Neural cell (in vitro differentiated cells): ENCODE results near the gene MGAT4B. TPM values are rescaled to one million over a fixed set of nuclear protein-coding genes. Genes with fewer than 3 reads are reported as not detected.

Source experiments
- H2AFZ ChIP-seq: fragments of 200-600, 300-800 bp; sonication (generic), shearing (Covaris generic); 2 replicates; pipeline ENCODE4 v1.6.0; 2014; ENCODE audit warnings: low read depth, mild to moderate bottlenecking, antibody characterized with exemption, low read length, moderate library complexity
- H3F3A ChIP-seq: fragments of 200-600 bp; shearing (Covaris generic); 2 replicates; pipeline ENCODE4 v1.6.1; 2016; ENCODE audit warnings: mild to moderate bottlenecking, moderate library complexity, mixed read lengths, antibody characterized with exemption, low read length; ENCODE audit not compliant: insufficient read depth, poor library complexity, severe bottlenecking
- H3K27ac ChIP-seq: fragments of 200-600, 300-800 bp; sonication (generic), shearing (Covaris generic); 2 replicates; pipeline ENCODE4 v1.5.1; 2014; ENCODE audit warnings: mild to moderate bottlenecking, low read length, moderate library complexity
- H3K27me3 ChIP-seq: fragments of 300-800, 200-600 bp; sonication (generic), shearing (Covaris generic); 2 replicates; pipeline ENCODE4 v1.6.0; 2014; ENCODE audit warnings: mild to moderate bottlenecking, low read depth, low read length, moderate library complexity; ENCODE audit not compliant: insufficient read depth
- H3K36me3 ChIP-seq: fragments of 300-800, 200-600 bp; sonication (generic), shearing (Covaris generic); 2 replicates; pipeline ENCODE4 v1.5.1; 2014; ENCODE audit warnings: mild to moderate bottlenecking, antibody characterized with exemption, low read length, moderate library complexity; ENCODE audit not compliant: insufficient read depth
- H3K4me2 ChIP-seq: fragments of 300-800, 200-600 bp; sonication (generic), shearing (Covaris generic); 2 replicates; pipeline ENCODE4 v1.6.0; 2014; ENCODE audit warnings: mild to moderate bottlenecking, low read length
- H3K4me3 ChIP-seq: fragments of 300-800, 200-600 bp; sonication (generic), shearing (Covaris generic); 2 replicates; pipeline ENCODE4 v1.5.1; 2014; ENCODE audit warnings: mild to moderate bottlenecking, low read length, moderate library complexity
- H3K79me2 ChIP-seq: fragments of 200-600 bp; shearing (Covaris generic); replicated peaks from 2 replicates; pipeline ENCODE4 v1.6.0; 2014; ENCODE audit warnings: mild to moderate bottlenecking, low read length, moderate library complexity; ENCODE audit not compliant: insufficient read depth
- H3K9ac ChIP-seq: fragments of 300-800, 200-600 bp; sonication (generic), shearing (Covaris generic); 2 replicates; pipeline ENCODE4 v1.6.1; 2016; ENCODE audit warnings: mild to moderate bottlenecking, low read length, mixed read lengths
- H3K9me2 ChIP-seq: fragments of 200-600 bp; shearing (Covaris generic); 2 replicates; pipeline ENCODE4 v1.6.1; 2016; ENCODE audit warnings: mild to moderate bottlenecking, low read length, mixed read lengths; ENCODE audit not compliant: insufficient read depth
- H3K9me3 ChIP-seq: fragments of 200-600, 300-800 bp; sonication (generic), shearing (Covaris generic); 2 replicates; pipeline ENCODE4 v1.6.1; 2016; ENCODE audit warnings: mild to moderate bottlenecking, mixed run types, low read length, moderate library complexity, mixed read lengths
- H4K20me1 ChIP-seq: fragments of 200-600 bp; shearing (Covaris generic); 2 replicates; pipeline ENCODE4 v1.6.1; 2016; ENCODE audit warnings: mild to moderate bottlenecking, mixed run types; ENCODE audit not compliant: insufficient read depth
- CTCF ChIP-seq: fragments of 450-650 bp; IDR thresholded peaks from 2 replicates; pipeline ENCODE4 v1.5.1; 2014; ENCODE audit warnings: antibody characterized with exemption, mild to moderate bottlenecking, moderate library complexity; ENCODE audit not compliant: poor library complexity, severe bottlenecking
- EP300 ChIP-seq: fragments of 450-650 bp; conservative IDR thresholded peaks from 2 replicates; pipeline ENCODE4 v1.6.1; 2014; ENCODE audit warnings: antibody characterized with exemption, mild to moderate bottlenecking, moderate library complexity; ENCODE audit not compliant: poor library complexity, severe bottlenecking
- EZH2 ChIP-seq: fragments of 200-600, 300-800 bp; shearing (Covaris generic), sonication (generic); IDR thresholded peaks from 2 replicates; pipeline ENCODE4 v1.6.1; 2014; ENCODE audit warnings: antibody characterized with exemption, low read length, borderline replicate concordance, mild to moderate bottlenecking; ENCODE audit not compliant: insufficient read depth, poor library complexity, severe bottlenecking
- MXI1 ChIP-seq: fragments of 450-650 bp; conservative IDR thresholded peaks from 2 replicates; pipeline ENCODE4 v1.6.1; 2014; ENCODE audit warnings: antibody characterized with exemption, mild to moderate bottlenecking; ENCODE audit not compliant: poor library complexity, severe bottlenecking
- POLR2AphosphoS5 ChIP-seq: IDR thresholded peaks from 2 replicates; pipeline ENCODE4 v1.6.1; 2012
- RAD21 ChIP-seq: fragments of 450-650 bp; conservative IDR thresholded peaks from 2 replicates; pipeline ENCODE4 v1.6.1; 2014; ENCODE audit warnings: antibody characterized with exemption, mild to moderate bottlenecking, moderate library complexity
- REST ChIP-seq: IDR thresholded peaks from 2 replicates; pipeline ENCODE4 v1.6.1; 2012; ENCODE audit warnings: borderline replicate concordance
- SMC3 ChIP-seq: fragments of 450-650 bp; conservative IDR thresholded peaks from 2 replicates; pipeline ENCODE4 v1.6.1; 2014; ENCODE audit warnings: antibody characterized with exemption, mild to moderate bottlenecking, moderate library complexity; ENCODE audit not compliant: poor library complexity
- TAF1 ChIP-seq: IDR thresholded peaks from 2 replicates; pipeline ENCODE4 v1.6.1; 2012; ENCODE audit warnings: low read depth
- polyA plus RNA-seq: library from polyadenylated mRNA; depleted of rRNA; stranded (reverse); fragments of >200 nt; gene quantifications from 2 replicates; pipeline ENCODE4 v1.2.3, GENCODE V29; 2014

The MGAT4B gene
- polyA plus RNA-seq, 1 donor from 2014 or later = 70.6 TPM

GRCh38 chr5:179839328-179840256, 32.9 kb upstream of the MGAT4B start:
- H2AFZ ChIP-seq = no peak overlapping the region
- H3K4me3 ChIP-seq = no peak overlapping the region
- H3K27me3 ChIP-seq = no peaks in the 10 kb centered on the region
- no peaks in the 10 kb centered on the region for H3K79me2 ChIP-seq
- no peak overlapping the region for H3K4me2 ChIP-seq
- TF ChIP-seq REST = no peak
- no peak for TF ChIP-seq SMC3
- H3K9ac ChIP-seq = no peak overlapping the region
- no peaks in the 10 kb centered on the region for H3F3A ChIP-seq
- no peaks in the 10 kb centered on the region for H4K20me1 ChIP-seq
- no peak overlapping the region for H3K27ac ChIP-seq
- no peaks in the 10 kb centered on the region for H3K9me2 ChIP-seq
- no peaks in the 10 kb centered on the region for H3K9me3 ChIP-seq
- peaks cover 14% of the 10 kb centered on the region for H3K36me3 ChIP-seq

GRCh38 chr5:179837076-179838011, 30.7 kb upstream of the MGAT4B start:
- Histone ChIP-seq H3K36me3 (peaks cover 8% of the 10 kb centered on the region), H3K27ac (no peak overlapping the region), H2AFZ (no peak overlapping the region), H3K9me3 (no peaks in the 10 kb centered on the region), H3K4me3 (no peak overlapping the region), H3K4me2 (no peak overlapping the region), H3K27me3 (no peaks in the 10 kb centered on the region), H3K79me2 (no peaks in the 10 kb centered on the region), H4K20me1 (no peaks in the 10 kb centered on the region), H3F3A (no peaks in the 10 kb centered on the region), H3K9ac (no peak overlapping the region), H3K9me2 (no peaks in the 10 kb centered on the region)
- no peak for TF ChIP-seq REST
- no peak for TF ChIP-seq POLR2AphosphoS5
- no peak for TF ChIP-seq TAF1
- TF ChIP-seq CTCF = no peak
- no peak for TF ChIP-seq SMC3
- TF ChIP-seq EP300 = no peak
- TF ChIP-seq MXI1 = no peak
- TF ChIP-seq EZH2 = no peak
- TF ChIP-seq RAD21 = no peak
